ENCODE data around the gene STEAP3.

DNA sequence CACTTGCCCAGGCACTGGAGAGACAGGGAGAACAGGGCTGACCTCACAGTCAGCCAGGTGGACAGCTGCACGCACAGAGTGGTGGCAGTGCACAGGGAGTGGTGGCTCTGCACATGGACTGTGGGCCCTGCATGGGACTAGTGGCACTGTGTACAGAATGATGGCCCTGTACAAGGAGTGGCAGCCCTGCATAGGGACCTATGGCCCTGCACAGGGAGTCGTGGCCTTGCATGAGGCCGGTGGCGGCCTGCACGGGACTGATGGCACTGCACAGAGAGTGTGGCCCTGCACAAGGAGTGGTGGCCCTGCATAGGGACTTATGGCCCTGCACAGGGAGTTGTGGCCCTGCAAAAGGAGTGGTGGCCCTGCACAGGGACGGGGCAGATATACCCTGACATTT lies 19.1 kb upstream of the STEAP3 start:
- TF ChIP-seq, protein P1, sequence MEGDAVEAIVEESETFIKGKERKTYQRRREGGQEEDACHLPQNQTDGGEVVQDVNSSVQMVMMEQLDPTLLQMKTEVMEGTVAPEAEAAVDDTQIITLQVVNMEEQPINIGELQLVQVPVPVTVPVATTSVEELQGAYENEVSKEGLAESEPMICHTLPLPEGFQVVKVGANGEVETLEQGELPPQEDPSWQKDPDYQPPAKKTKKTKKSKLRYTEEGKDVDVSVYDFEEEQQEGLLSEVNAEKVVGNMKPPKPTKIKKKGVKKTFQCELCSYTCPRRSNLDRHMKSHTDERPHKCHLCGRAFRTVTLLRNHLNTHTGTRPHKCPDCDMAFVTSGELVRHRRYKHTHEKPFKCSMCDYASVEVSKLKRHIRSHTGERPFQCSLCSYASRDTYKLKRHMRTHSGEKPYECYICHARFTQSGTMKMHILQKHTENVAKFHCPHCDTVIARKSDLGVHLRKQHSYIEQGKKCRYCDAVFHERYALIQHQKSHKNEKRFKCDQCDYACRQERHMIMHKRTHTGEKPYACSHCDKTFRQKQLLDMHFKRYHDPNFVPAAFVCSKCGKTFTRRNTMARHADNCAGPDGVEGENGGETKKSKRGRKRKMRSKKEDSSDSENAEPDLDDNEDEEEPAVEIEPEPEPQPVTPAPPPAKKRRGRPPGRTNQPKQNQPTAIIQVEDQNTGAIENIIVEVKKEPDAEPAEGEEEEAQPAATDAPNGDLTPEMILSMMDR (IDR thresholded peaks at IDR 0.05): no peak
- no peak for TF ChIP-seq POLR2AphosphoS5 (IDR thresholded peaks at IDR 0.05)
- no peak for TF ChIP-seq POLR2A (IDR thresholded peaks at IDR 0.05)
- TF ChIP-seq EP300 (IDR thresholded peaks at IDR 0.05): no peak

Measured in suprapubic skin (tissue), 4 donors.